Activated naive CD8-positive, alpha-beta T cell treated with anti-CD3 and anti-CD28 coated beads, Interleukin-2, amount 50 U/mL, for 24 hours (primary cell): ENCODE data around the gene EIF4H.
A peak's percentile ranks its signal among the peaks of the same experiment; 100 is the strongest.
"Not testable (repeated sequence)": the region's sequence is repeated elsewhere in the genome, so short reads cannot be mapped to it uniquely, and the experiment has no call there.

Experiments used
- ATAC-seq: fragments of 150-1000 bp; cut with Tn5 transposase; one replicate; pipeline ENCODE4 v1.10.0; 2021
- DNase-seq: peaks from one replicate; pipeline ENCODE4 v3.0.0; 2021
- H3K27ac Mint-ChIP-seq: one replicate; pipeline ENCODE4 v1.8.0; 2021; ENCODE audit warnings: mild to moderate bottlenecking, mixed read lengths
- H3K27me3 Mint-ChIP-seq: one replicate; pipeline ENCODE4 v1.8.0; 2021; ENCODE audit warnings: mixed read lengths
- H3K36me3 Mint-ChIP-seq: one replicate; pipeline ENCODE4 v1.8.0; 2021; ENCODE audit warnings: low read depth, mixed read lengths
- H3K4me1 Mint-ChIP-seq: one replicate; pipeline ENCODE4 v1.8.0; 2021; ENCODE audit warnings: mixed read lengths
- H3K4me3 Mint-ChIP-seq: one replicate; pipeline ENCODE4 v1.8.0; 2021; ENCODE audit warnings: mild to moderate bottlenecking, moderate library complexity, mixed read lengths
- H3K9me3 Mint-ChIP-seq: one replicate; pipeline ENCODE4 v1.8.0; 2021; ENCODE audit warnings: mixed read lengths

EIF4H gene

GRCh38 chr7:74202841-74203556, 28.8 kb downstream of the EIF4H start:
- Mint-ChIP-seq H3K9me3 (no peaks in the 10 kb centered on the region), H3K27me3 (no peaks in the 10 kb centered on the region), H3K4me3 (no peak overlapping the region), H3K27ac (no peak overlapping the region), H3K4me1 (peaks cover 17% of the 10 kb centered on the region), H3K36me3 (no peaks in the 10 kb centered on the region)
- ATAC-seq = no peak
- DNase-seq = no peak

- Mint-ChIP-seq H3K9me3 (no peaks in the 10 kb centered on the region), H3K27ac (no peak overlapping the region), H3K27me3 (peaks cover 3% of the 10 kb centered on the region), H3K4me1 (peaks cover 17% of the 10 kb centered on the region), H3K4me3 (no peak overlapping the region), H3K36me3 (no peaks in the 10 kb centered on the region)
- ATAC-seq (no peak), DNase-seq (no peak)
Observed at GRCh38 chr7:74203956-74204618, 29.9 kb downstream of the EIF4H start.

- peaks cover 24% of the 10 kb centered on the region for H3K4me1 Mint-ChIP-seq
- not testable (repeated sequence) for H3K4me3 Mint-ChIP-seq, H3K27me3 Mint-ChIP-seq, H3K27ac Mint-ChIP-seq, ATAC-seq, H3K9me3 Mint-ChIP-seq, H3K36me3 Mint-ChIP-seq, DNase-seq
Observed at GRCh38 chr7:74206052-74206451, 31.9 kb downstream of the EIF4H start.

- no peak overlapping the region for H3K4me3 Mint-ChIP-seq
- peak; percentile 50 for ATAC-seq
- no peak overlapping the region for H3K27ac Mint-ChIP-seq
- H3K9me3 Mint-ChIP-seq = no peaks in the 10 kb centered on the region
- H3K4me1 Mint-ChIP-seq = peaks cover 24% of the 10 kb centered on the region
- H3K36me3 Mint-ChIP-seq = no peaks in the 10 kb centered on the region
- H3K27me3 Mint-ChIP-seq = peaks cover 6% of the 10 kb centered on the region
- peak; percentile 89 for DNase-seq
Observed at GRCh38 chr7:74206589-74207120, 32.5 kb downstream of the EIF4H start.

- no peaks in the 10 kb centered on the region for H3K9me3 Mint-ChIP-seq
- no peak overlapping the region for H3K4me3 Mint-ChIP-seq
- peaks cover 6% of the 10 kb centered on the region for H3K27me3 Mint-ChIP-seq
- ATAC-seq = no peak
- peaks cover 23% of the 10 kb centered on the region for H3K4me1 Mint-ChIP-seq
- H3K36me3 Mint-ChIP-seq = no peaks in the 10 kb centered on the region
- DNase-seq = no peak
- no peak overlapping the region for H3K27ac Mint-ChIP-seq
Observed at GRCh38 chr7:74207586-74207985, 33.4 kb downstream of the EIF4H start.

- H3K4me1 Mint-ChIP-seq = peaks cover 16% of the 10 kb centered on the region
- not testable (repeated sequence) for DNase-seq, H3K4me3 Mint-ChIP-seq, H3K27me3 Mint-ChIP-seq, H3K9me3 Mint-ChIP-seq, H3K27ac Mint-ChIP-seq, H3K36me3 Mint-ChIP-seq, ATAC-seq
Observed at GRCh38 chr7:74208241-74208640, 34.1 kb downstream of the EIF4H start.

GRCh38 chr7:74212661-74213060, 38.5 kb downstream of the EIF4H start:
- peak overlapping the region; percentile 35 for H3K27ac Mint-ChIP-seq
- H3K9me3 Mint-ChIP-seq = no peaks in the 10 kb centered on the region
- peak overlapping the region; percentile 46 for H3K4me3 Mint-ChIP-seq
- ATAC-seq = no peak
- H3K27me3 Mint-ChIP-seq = peaks cover 6% of the 10 kb centered on the region
- peaks cover under 1% of the 10 kb centered on the region for H3K36me3 Mint-ChIP-seq
- DNase-seq = no peak
- H3K4me1 Mint-ChIP-seq = peaks cover 26% of the 10 kb centered on the region

GRCh38 chr7:74214816-74215630, 40.9 kb downstream of the EIF4H start:
- ATAC-seq (no peak), DNase-seq (no peak)
- Mint-ChIP-seq H3K27me3 (no peaks in the 10 kb centered on the region), H3K27ac (no peak overlapping the region), H3K4me3 (no peak overlapping the region), H3K36me3 (peaks cover 7% of the 10 kb centered on the region), H3K9me3 (no peaks in the 10 kb centered on the region), H3K4me1 (peaks cover 26% of the 10 kb centered on the region)

- no peaks in the 10 kb centered on the region for H3K27me3 Mint-ChIP-seq
- no peak overlapping the region for H3K27ac Mint-ChIP-seq
- H3K4me3 Mint-ChIP-seq = no peak overlapping the region
- ATAC-seq (no peak), DNase-seq (no peak)
- H3K9me3 Mint-ChIP-seq = no peaks in the 10 kb centered on the region
- H3K4me1 Mint-ChIP-seq = peaks cover 26% of the 10 kb centered on the region
- H3K36me3 Mint-ChIP-seq = peaks cover 7% of the 10 kb centered on the region
Observed at GRCh38 chr7:74215921-74216320, 41.8 kb downstream of the EIF4H start.

- Mint-ChIP-seq H3K4me1 (peaks cover 26% of the 10 kb centered on the region), H3K36me3 (peaks cover 7% of the 10 kb centered on the region), H3K27me3 (no peaks in the 10 kb centered on the region), H3K27ac (peak overlapping the region; percentile 75), H3K4me3 (no peak overlapping the region), H3K9me3 (no peaks in the 10 kb centered on the region)
- ATAC-seq (no peak), DNase-seq (no peak)
Observed at GRCh38 chr7:74216361-74216761, 42.2 kb downstream of the EIF4H start.

GRCh38 chr7:74217455-74218342, 43.5 kb downstream of the EIF4H start:
- peak overlapping the region; percentile 21 for H3K4me3 Mint-ChIP-seq
- H3K4me1 Mint-ChIP-seq = peaks cover 25% of the 10 kb centered on the region
- H3K27me3 Mint-ChIP-seq = no peaks in the 10 kb centered on the region
- peak; percentile 40 for ATAC-seq
- H3K36me3 Mint-ChIP-seq = peaks cover 7% of the 10 kb centered on the region
- H3K27ac Mint-ChIP-seq = peak overlapping the region; percentile 56
- no peaks in the 10 kb centered on the region for H3K9me3 Mint-ChIP-seq
- DNase-seq = peak; percentile 30

- no peaks in the 10 kb centered on the region for H3K9me3 Mint-ChIP-seq
- H3K36me3 Mint-ChIP-seq = peaks cover 7% of the 10 kb centered on the region
- H3K4me1 Mint-ChIP-seq = peaks cover 25% of the 10 kb centered on the region
- DNase-seq = no peak
- no peak for ATAC-seq
- no peaks in the 10 kb centered on the region for H3K27me3 Mint-ChIP-seq
- H3K27ac Mint-ChIP-seq = no peak overlapping the region
- H3K4me3 Mint-ChIP-seq = no peak overlapping the region
Observed at GRCh38 chr7:74218343-74218698, 44.2 kb downstream of the EIF4H start.

GRCh38 chr7:74219416-74219815, 45.3 kb downstream of the EIF4H start:
- Mint-ChIP-seq H3K36me3 (peaks cover 7% of the 10 kb centered on the region), H3K27me3 (no peaks in the 10 kb centered on the region), H3K27ac (no peak overlapping the region)

GRCh38 chr7:74220229-74220628, 46.1 kb downstream of the EIF4H start:
- Mint-ChIP-seq H3K9me3 (no peaks in the 10 kb centered on the region), H3K27ac (no peak overlapping the region), H3K4me1 (peaks cover 25% of the 10 kb centered on the region), H3K27me3 (no peaks in the 10 kb centered on the region), H3K36me3 (peaks cover 7% of the 10 kb centered on the region), H3K4me3 (no peak overlapping the region)
- DNase-seq = no peak
- no peak for ATAC-seq

More at GRCh38 chr7:74219416-74219815, 45.3 kb downstream of the EIF4H start:
- H3K9me3 Mint-ChIP-seq = no peaks in the 10 kb centered on the region
- no peak overlapping the region for H3K4me3 Mint-ChIP-seq
- ATAC-seq = no peak
- DNase-seq = no peak
- peaks cover 25% of the 10 kb centered on the region for H3K4me1 Mint-ChIP-seq
